NCI-H345 treated with DMSO at 0.1 percent for 48 hours (cell line): ENCODE results near the gene COL18A1.
A peak's percentile ranks its signal among the peaks of the same experiment; 100 is the strongest.
"Not testable (repeated sequence)": the region's sequence is repeated elsewhere in the genome, so short reads cannot be mapped to it uniquely, and the experiment has no call there.

Experiments
- DNase-seq: peaks from one replicate; lab custom pipeline; 2025; ENCODE audit not compliant: unreplicated experiment; lab: John Stamatoyannopoulos, UW

The COL18A1 gene

GRCh38 chr21:45424854-45425795 lies 20.2 kb downstream of the COL18A1 start:
- DNase-seq, result no peak

GRCh38 chr21:45427331-45428271 lies 22.6 kb downstream of the COL18A1 start:
- DNase-seq, result no peak

DNA sequence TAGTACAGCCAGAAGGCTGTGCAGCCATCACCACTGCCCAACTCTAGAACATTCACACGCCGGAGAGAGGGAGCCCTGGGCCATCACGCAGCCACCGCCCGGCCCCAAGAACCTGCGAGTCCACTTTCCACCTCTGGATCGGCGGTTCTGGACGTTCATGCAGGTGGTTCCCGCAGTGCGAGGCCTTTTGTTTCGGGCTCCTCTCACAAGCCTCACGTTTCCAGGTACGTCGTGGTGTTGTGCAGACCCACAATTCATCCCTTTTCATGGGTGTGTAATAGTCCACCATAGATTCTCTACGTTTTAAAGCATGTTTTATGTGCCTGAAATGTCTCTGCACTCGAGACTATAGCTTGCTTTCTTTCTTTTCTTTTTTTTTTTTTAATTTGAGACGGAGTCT lies 23.6 kb downstream of the COL18A1 start:
- no peak for DNase-seq

- no peak for DNase-seq
Measured at GRCh38 chr21:45429221-45430175, 24.5 kb downstream of the COL18A1 start.

DNA sequence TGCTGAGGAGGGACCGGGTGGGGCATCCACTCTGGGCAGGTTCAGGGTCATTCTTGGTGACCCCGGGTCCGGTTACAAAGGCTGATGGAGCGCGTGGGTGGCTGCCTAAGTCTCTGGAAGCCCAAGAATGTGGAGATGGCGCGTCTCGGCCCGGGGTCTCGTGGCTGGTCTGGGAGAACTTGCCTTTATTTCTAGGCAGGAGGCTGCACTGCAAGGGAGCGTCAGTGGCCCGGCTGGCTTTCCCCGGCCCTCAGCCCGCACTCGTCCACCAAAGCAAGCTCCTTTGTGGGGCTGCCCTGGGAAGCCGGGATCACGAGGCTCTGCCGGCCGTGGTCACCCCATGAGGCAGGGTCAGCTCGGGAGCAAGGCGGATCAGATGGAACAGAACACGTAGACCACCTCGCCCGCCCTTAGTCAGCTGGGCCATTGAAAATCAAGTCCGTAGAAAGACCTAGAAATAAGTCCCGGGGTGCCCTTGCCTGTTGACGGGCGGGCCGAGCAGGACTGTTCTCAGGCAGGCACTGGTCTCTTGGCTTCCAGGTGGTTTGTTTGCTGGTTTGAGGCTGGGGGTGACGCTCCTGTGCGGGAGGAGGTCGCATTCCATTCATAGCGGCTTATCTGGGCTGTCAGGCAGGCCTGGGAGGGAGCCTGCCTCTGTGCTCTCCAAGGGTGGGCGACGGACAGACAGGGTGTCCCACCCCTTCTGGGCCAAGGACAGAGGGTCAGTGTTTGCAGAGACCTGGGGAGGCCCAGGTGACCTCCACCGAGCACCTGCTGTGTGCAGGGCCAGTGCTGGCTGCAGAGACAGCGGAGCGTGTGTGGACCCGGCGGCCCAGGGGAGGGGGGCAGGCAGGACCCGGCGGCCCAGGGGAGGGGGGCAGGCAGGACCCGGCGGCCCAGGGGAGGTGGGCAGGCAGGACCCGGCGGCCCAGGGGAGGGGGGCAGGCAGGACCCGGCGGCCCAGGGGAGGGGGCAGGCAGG lies 25.8 kb downstream of the COL18A1 start:
- DNase-seq, result no peak

- no peak for DNase-seq
Measured at GRCh38 chr21:45431781-45432572, 27.0 kb downstream of the COL18A1 start.

- no peak for DNase-seq
Measured at GRCh38 chr21:45432575-45433255, 27.8 kb downstream of the COL18A1 start.

- no peak for DNase-seq
Measured at GRCh38 chr21:45433301-45433700, 28.3 kb downstream of the COL18A1 start.

GRCh38 chr21:45433911-45434644 lies 29.1 kb downstream of the COL18A1 start:
- no peak for DNase-seq

- no peak for DNase-seq
Measured at GRCh38 chr21:45434645-45435217, 29.8 kb downstream of the COL18A1 start.

GRCh38 chr21:45435405-45435981 lies 30.5 kb downstream of the COL18A1 start:
- no peak for DNase-seq

GRCh38 chr21:45436351-45437065 lies 31.5 kb downstream of the COL18A1 start:
- no peak for DNase-seq

DNA sequence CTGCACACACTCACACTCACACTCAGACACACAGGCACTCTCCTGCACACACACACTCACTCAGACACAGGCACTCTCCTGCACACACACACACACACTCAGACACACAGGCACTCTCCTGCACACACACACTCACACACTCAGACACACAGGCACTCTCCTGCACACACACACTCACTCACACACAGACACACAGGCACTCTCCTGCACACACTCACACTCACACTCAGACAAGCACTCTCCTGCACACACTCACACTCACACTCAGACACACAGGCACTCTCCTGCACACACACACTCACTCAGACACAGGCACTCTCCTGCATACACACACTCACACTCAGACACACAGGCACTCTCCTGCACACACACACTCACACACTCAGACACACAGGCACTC lies 32.9 kb downstream of the COL18A1 start:
- DNase-seq, result not testable (repeated sequence)

GRCh38 chr21:45438391-45439145 lies 33.6 kb downstream of the COL18A1 start:
- DNase-seq, result no peak

DNA sequence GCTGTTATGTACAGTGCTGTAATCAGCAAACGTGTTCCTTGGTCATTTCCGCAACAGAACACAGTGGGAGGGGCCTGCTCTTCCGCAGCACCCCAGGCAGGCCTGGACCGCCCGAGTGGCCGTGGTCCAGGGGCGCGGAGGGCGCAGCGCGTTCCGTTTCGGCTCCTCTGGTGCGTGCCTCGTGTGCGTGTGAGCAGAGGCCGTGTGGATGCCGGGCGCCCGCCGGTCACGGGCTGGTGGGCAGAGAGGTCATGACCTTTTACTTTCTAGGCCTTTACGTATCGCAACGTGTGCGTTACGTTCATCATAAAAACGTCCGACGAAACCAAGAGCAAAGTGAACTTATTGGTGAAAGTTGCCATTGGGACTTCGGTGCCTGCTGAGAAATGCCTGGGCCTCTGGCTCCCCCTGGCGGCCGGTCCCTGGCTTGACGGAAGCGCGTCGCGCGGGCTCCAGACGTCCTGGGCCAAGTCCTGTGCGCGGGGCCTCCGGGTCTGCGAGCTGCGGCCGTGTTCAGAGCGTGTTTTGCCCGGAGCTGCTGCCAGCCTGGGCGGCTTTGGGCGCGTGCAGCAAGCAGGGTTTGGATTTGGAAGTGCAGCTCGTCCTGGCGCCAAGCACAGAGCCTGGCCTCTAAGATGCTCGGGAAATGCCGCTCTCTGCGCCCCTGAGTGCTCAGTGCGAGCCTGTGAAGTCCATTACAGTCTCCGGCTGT lies 34.4 kb downstream of the COL18A1 start:
- peak; percentile 51 for DNase-seq
